MM.1S (cell line): ENCODE results near the gene BTBD9.

ENCODE experiments used
- DNase-seq: peaks from one replicate; pipeline ENCODE4 v3.0.0-alpha.2; 2015
- H2AFZ ChIP-seq: fragments of 300-600 bp; sonication (generic); 2 replicates; pipeline ENCODE4 v1.6.0; 2016; ENCODE audit warnings: antibody characterized with exemption, low read length
- H3F3A ChIP-seq: fragments of 300-600 bp; sonication (generic); 2 replicates; pipeline ENCODE4 v1.6.1; 2016; ENCODE audit warnings: mild to moderate bottlenecking, antibody characterized with exemption, low read length, moderate library complexity, mixed read lengths; ENCODE audit not compliant: insufficient read depth
- H3K27ac ChIP-seq: fragments of 300-600 bp; sonication (generic); 2 replicates; pipeline ENCODE4 v1.5.1; 2016; ENCODE audit warnings: mild to moderate bottlenecking, low read length
- H3K27me3 ChIP-seq: fragments of 300-600 bp; sonication (generic); replicated peaks from 2 replicates; pipeline ENCODE4 v1.6.0; 2016; ENCODE audit warnings: low read length; ENCODE audit not compliant: insufficient read depth
- H3K36me3 ChIP-seq: fragments of 300-600 bp; sonication (generic); replicated peaks from 2 replicates; pipeline ENCODE4 v1.6.1; 2016; ENCODE audit warnings: mild to moderate bottlenecking, low read length, mixed read lengths; ENCODE audit not compliant: insufficient read depth
- H3K4me1 ChIP-seq: fragments of 300-600 bp; sonication (generic); 2 replicates; pipeline ENCODE4 v1.6.1; 2016; ENCODE audit warnings: low read length, mixed read lengths
- H3K4me2 ChIP-seq: fragments of 300-600 bp; sonication (generic); 2 replicates; pipeline ENCODE4 v1.6.0; 2016; ENCODE audit warnings: low read depth, low read length
- H3K4me3 ChIP-seq: fragments of 300-600 bp; sonication (generic); 2 replicates; pipeline ENCODE4 v1.5.1; 2016; ENCODE audit warnings: low read length, mixed read lengths
- H3K79me2 ChIP-seq: fragments of 300-600 bp; sonication (generic); 2 replicates; pipeline ENCODE4 v1.6.1; 2016; ENCODE audit warnings: mixed run types, low read length, mixed read lengths
- H3K9ac ChIP-seq: fragments of 300-600 bp; sonication (generic); 2 replicates; pipeline ENCODE4 v1.6.1; 2016; ENCODE audit warnings: low read length, mixed read lengths
- H3K9me2 ChIP-seq: fragments of 300-600 bp; sonication (generic); replicated peaks from 2 replicates; pipeline ENCODE4 v1.6.1; 2016; ENCODE audit warnings: mild to moderate bottlenecking, low read length, mixed read lengths; ENCODE audit not compliant: insufficient read depth
- H3K9me3 ChIP-seq: fragments of 300-600 bp; sonication (generic); replicated peaks from 2 replicates; pipeline ENCODE4 v1.6.1; 2016; ENCODE audit warnings: mild to moderate bottlenecking, low read length, mixed read lengths; ENCODE audit not compliant: insufficient read depth
- H4K20me1 ChIP-seq: fragments of 300-600 bp; sonication (generic); 2 replicates; pipeline ENCODE4 v1.6.1; 2016; ENCODE audit warnings: mild to moderate bottlenecking, low read length, moderate library complexity, mixed read lengths; ENCODE audit not compliant: insufficient read depth
- EZH2 ChIP-seq: fragments of 300-600 bp; sonication (generic); optimal IDR thresholded peaks from 2 replicates; pipeline ENCODE3; 2017; ENCODE audit warnings: low read depth, mild to moderate bottlenecking, antibody characterized with exemption, low read length, mixed read lengths
- EZH2phosphoT487 ChIP-seq: fragments of 300-600 bp; sonication (generic); IDR thresholded peaks from 2 replicates; pipeline ENCODE4 v1.6.1; 2018; ENCODE audit warnings: antibody characterized with exemption, low read length
- TF ChIP-seq, protein P1 (sequence below): fragments of 300-600 bp; sonication (generic); IDR thresholded peaks from 2 replicates; pipeline ENCODE4 v1.5.1; 2016; ENCODE audit warnings: antibody characterized with exemption, low read length, mixed read lengths

The BTBD9 gene

DNA sequence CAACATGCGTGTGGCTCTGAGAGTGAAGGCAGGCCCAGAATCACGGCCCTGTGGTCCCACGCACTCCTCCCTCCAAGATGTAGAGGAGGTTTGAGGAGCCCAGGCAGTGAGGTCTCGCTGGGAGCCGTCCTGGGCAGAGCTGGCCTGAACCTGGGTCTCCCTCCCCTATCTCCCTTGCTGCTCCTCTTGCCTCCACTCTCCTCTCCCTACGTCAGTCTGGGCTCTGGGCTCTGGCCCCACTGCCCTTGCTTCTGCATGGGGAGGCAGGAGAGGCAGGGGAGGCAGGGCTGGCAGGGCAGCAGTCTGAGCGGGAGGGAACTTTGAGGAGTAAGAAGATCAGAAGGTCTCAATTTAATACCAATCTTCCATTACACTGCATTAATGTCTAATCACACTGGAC lies 445.1 kb downstream of the BTBD9 start:
- no peak overlapping the region for H3K4me2 ChIP-seq
- no peaks in the 10 kb centered on the region for H3F3A ChIP-seq
- H3K9ac ChIP-seq, result no peak overlapping the region
- DNase-seq, result no peak
- no peaks in the 10 kb centered on the region for H4K20me1 ChIP-seq
- TF ChIP-seq EZH2phosphoT487 (no peak), EZH2 (no peak)
- TF ChIP-seq, protein P1, sequence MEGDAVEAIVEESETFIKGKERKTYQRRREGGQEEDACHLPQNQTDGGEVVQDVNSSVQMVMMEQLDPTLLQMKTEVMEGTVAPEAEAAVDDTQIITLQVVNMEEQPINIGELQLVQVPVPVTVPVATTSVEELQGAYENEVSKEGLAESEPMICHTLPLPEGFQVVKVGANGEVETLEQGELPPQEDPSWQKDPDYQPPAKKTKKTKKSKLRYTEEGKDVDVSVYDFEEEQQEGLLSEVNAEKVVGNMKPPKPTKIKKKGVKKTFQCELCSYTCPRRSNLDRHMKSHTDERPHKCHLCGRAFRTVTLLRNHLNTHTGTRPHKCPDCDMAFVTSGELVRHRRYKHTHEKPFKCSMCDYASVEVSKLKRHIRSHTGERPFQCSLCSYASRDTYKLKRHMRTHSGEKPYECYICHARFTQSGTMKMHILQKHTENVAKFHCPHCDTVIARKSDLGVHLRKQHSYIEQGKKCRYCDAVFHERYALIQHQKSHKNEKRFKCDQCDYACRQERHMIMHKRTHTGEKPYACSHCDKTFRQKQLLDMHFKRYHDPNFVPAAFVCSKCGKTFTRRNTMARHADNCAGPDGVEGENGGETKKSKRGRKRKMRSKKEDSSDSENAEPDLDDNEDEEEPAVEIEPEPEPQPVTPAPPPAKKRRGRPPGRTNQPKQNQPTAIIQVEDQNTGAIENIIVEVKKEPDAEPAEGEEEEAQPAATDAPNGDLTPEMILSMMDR, result no peak
- H3K27ac ChIP-seq, result no peak overlapping the region
- no peaks in the 10 kb centered on the region for H3K79me2 ChIP-seq
- H2AFZ ChIP-seq, result no peak overlapping the region
- H3K27me3 ChIP-seq, result no peaks in the 10 kb centered on the region
- H3K36me3 ChIP-seq, result no peaks in the 10 kb centered on the region
- no peaks in the 10 kb centered on the region for H3K4me1 ChIP-seq
- no peak overlapping the region for H3K4me3 ChIP-seq
- no peaks in the 10 kb centered on the region for H3K9me2 ChIP-seq
- no peaks in the 10 kb centered on the region for H3K9me3 ChIP-seq

DNA sequence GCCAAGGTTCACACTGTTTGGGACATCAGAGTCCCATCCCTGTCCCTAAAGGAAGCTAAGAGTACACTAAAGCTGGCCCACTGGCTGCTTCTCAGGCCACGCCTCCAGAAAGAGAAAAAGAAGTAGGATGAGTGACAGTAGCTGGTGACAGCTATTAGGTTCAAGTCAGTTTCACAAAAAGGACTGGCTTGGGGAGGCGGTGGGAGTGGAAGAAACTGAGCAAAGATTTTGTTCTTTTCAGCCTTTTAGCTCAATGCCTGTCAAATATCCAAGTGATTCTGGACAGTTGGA lies 445.5 kb downstream of the BTBD9 start:
- Histone ChIP-seq H3K79me2 (no peaks in the 10 kb centered on the region), H3K9me2 (no peaks in the 10 kb centered on the region), H3K4me2 (no peak overlapping the region), H3K9me3 (no peaks in the 10 kb centered on the region), H3K9ac (no peak overlapping the region), H3K4me3 (no peak overlapping the region), H4K20me1 (no peaks in the 10 kb centered on the region), H3K27me3 (no peaks in the 10 kb centered on the region), H3K4me1 (no peaks in the 10 kb centered on the region), H3F3A (no peaks in the 10 kb centered on the region), H3K27ac (no peak overlapping the region), H3K36me3 (no peaks in the 10 kb centered on the region), H2AFZ (no peak overlapping the region)
- TF ChIP-seq EZH2phosphoT487 (no peak), EZH2 (no peak)
- TF ChIP-seq, protein P1, result no peak
- DNase-seq, result no peak

DNA sequence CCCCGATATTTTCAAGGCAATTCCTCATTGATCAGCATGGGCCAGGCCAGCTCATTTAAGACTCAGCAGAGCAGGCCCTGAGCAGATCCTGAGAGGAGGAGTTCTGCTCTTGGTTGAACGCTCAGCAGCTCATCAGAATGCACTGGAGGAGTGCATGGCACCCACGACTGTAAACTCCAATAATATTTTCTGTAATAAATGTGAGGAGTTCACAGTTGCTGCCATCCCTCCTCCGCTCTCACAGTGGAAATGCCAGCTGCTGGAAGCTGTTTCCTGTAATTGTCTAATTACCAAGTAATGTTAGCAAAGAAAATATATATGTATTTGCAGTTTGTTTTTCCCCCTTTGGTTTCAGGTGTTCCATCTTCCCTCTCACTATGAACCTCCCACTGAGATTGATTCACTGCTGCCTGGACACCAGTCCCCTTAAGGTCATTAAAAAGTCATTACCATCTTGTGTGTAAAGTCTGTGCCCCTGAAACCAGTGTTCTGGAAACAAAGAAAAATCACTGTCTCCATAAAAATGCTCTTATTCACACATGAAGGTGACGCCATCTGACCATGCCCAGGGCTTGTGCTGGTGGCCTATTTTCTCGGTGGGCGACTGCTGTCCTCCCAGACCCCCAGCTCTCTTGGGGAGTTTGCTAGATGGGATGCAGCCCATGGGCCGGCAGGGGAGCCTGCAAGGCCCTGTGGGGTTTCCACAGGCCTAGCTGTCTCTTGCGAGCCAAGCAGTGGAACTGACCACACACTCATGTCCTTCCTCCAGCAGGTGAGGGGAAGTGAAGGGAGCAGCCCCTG lies 446.0 kb downstream of the BTBD9 start:
- H3F3A ChIP-seq, result no peaks in the 10 kb centered on the region
- no peak for TF ChIP-seq EZH2
- TF ChIP-seq, protein P1, result no peak
- no peak for TF ChIP-seq EZH2phosphoT487
- no peak overlapping the region for H3K4me3 ChIP-seq
- H3K27ac ChIP-seq, result no peak overlapping the region
- H2AFZ ChIP-seq, result no peak overlapping the region
- no peak overlapping the region for H3K4me2 ChIP-seq
- no peak overlapping the region for H3K9ac ChIP-seq
- no peaks in the 10 kb centered on the region for H4K20me1 ChIP-seq
- no peaks in the 10 kb centered on the region for H3K9me3 ChIP-seq
- H3K36me3 ChIP-seq, result no peaks in the 10 kb centered on the region
- no peaks in the 10 kb centered on the region for H3K27me3 ChIP-seq
- H3K4me1 ChIP-seq, result no peaks in the 10 kb centered on the region
- no peaks in the 10 kb centered on the region for H3K9me2 ChIP-seq
- DNase-seq, result no peak
- no peaks in the 10 kb centered on the region for H3K79me2 ChIP-seq
